Endometrium (tissue), 2 donors: ENCODE measurements around the gene IL4I1.

Experiments
- FAIRE-seq: peaks from 2 replicates; lab custom pipeline; 2012; peaks lifted over from hg19 to GRCh38; lab: Jason Lieb, UNC
- donor health status: control.
- donor health status: control.

The IL4I1 gene

GRCh38 chr19:49862391-49863253 is 34.1 kb downstream of the IL4I1 start:
- no peak for FAIRE-seq

GRCh38 chr19:49861541-49862378 is 34.9 kb downstream of the IL4I1 start:
- FAIRE-seq, result no peak

DNA sequence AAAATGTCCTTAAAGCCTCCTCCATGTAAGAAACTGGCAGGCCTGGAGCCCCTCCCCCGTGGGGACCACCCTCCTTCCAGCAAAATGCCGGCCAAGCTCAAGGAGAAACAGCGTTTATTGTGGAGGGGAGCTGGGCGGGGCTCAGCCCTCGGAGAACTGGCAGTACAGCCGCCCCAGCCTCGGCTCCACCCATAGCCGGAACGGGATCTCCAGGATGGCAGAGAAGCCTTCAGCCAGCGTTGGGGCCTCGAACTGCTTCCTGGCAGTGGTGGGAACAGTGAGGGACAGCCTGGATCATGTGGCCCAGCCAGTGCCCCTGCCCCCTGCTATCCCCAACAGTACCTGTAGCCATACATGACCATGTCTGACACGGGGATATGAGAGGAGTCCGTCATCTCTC is 35.6 kb downstream of the IL4I1 start:
- FAIRE-seq, result no peak

- FAIRE-seq, result no peak
These were observed 36.2 kb downstream of the IL4I1 start for GRCh38 chr19:49860336-49861102.

GRCh38 chr19:49859682-49860335 is 36.9 kb downstream of the IL4I1 start:
- no peak for FAIRE-seq

DNA sequence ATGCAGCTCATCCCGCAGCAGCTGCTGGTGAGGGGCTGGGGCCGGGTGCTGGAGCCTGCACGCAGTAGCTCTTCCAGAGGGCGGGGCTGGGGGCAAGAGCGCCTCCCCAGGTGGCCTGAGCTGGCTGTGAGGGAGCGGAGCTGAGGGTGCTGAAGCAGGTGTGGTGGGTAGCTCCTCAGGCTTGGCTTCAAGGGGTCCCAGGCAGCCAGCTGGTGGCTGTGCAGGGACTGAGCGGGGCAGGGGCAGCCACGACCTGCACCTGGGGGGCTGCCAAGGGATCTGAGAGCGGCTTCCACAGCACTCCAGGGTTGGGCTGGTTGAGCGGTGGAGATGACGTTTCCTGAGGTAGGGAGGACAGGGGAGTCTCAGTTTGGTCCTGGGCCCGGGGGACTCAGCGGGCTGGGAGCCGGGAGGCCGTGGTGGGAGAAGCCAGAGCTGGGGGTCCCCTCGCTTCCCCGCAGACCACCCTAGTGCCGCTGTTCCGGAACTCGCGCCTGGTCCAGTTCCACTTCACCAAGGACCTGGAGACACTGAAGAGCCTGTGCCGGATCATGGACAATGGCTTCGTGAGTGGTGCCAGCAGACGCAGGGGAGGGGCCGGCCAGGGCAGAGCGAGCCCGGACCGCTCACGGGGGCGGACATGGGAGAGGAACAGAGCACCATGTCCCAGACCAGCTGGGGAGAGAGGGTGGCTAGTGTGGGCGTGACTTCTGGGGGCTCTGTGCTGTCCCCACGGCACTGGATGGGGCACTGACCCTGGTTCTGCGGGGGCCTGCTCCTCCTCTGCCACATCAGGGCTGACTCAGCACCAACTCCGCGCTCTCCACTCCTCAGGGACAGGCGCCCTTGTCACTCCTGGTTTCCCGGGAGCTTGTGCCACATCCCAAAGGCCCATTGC is 38.4 kb downstream of the IL4I1 start:
- FAIRE-seq, result no peak

GRCh38 chr19:49857838-49858087 is 38.9 kb downstream of the IL4I1 start:
- no peak for FAIRE-seq

DNA sequence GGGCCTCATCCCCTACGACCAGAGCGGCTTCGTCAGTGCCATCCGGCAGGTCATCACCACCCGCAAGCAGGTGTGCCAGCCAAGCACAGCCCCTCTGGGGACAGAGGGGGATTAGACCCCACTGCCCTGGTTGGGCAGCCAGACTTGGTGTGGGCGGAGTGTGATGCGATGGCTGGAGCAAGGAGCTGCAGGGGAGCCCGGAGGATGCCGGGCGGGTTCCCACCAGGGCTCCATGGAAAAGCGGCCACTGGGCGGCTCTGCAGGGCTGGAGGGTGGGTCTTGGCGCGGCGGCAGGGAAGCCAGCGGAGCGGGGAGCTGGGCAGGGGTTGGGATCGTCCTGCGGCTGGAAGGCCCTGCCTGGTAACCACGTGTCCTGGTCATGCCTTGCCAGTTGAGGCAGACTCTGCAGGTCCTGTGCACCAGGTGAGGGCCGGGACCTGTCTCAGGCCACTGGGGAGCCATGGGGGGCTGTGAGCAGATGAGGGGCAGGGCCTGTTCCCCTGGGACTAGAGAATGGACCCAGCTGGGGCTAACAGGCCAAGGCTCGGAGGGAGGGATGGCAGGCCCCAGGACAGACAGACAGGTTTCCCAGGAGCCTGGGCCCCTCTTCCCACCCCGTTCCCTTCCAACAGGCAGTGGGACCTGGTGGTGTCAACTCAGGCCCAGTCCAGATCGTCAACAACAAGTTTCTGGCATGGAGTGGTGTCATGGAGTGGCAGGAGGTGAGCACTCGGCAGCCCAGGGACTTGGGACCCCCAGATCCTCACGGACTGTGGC is 39.4 kb downstream of the IL4I1 start:
- FAIRE-seq, result no peak

DNA sequence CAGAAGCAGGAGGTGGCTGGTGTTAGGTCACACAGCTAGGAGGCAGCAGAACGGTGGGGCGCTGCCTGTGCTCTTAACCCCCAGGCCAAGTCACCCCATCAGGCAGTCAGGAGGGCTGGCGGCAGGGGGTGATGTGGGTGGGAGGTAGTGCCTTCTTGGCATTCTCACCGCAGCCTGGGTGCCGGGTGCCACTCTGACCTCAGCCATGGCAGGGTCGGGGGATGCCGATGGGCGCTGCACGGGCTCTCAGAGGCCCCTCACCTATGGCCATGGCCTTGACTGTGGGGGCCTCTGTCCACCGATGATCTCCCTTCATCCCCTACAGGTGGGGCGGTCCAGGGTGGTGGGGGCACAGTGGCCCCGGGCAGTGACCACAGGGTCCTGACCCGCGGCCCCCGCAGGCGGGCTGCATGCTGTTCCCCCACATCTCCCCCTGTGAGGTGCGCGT is 40.1 kb downstream of the IL4I1 start:
- no peak for FAIRE-seq

DNA sequence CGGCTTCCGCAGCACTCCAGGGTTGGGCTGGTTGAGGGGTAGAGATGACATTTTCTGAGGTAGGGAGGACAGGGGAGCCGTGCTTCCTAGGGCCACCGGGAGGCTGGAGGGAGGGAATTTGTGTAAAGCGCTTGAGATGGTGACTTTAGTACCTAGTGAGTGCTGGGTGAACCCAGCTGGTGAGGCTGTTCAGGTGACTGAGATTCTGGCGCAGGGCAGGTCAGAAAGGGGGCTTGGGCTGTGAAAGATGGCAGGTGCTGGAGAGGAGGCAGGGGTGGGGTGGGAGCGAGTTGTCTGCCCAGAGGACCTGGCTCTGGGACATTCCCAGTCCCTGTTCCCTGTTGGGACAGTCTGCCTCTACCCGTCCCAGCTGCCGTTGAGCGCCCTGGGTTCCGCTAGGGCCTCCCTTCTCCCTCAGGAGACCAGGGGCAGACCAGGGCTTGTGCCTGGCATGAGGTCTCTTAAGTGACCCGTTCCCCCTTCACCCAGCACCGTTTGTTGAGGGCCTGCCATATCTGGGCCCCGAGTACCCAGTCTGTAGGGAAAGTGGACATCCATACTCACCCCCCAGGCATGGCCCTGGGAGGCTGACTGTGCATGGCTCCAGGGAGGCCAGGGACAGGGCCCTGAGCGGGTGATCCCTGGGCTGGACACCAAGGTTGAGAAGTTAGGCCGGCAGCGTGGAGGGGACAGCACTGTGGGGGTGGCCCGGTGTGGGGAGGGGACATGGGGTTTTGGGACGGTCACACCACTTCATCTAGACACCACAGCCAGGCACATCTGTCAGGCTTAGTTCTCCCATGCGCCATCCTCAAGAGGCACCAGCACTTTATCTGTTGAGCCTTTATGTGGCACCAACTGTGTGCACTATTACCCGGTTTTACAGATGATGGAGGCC is 40.8 kb downstream of the IL4I1 start:
- no peak for FAIRE-seq

DNA sequence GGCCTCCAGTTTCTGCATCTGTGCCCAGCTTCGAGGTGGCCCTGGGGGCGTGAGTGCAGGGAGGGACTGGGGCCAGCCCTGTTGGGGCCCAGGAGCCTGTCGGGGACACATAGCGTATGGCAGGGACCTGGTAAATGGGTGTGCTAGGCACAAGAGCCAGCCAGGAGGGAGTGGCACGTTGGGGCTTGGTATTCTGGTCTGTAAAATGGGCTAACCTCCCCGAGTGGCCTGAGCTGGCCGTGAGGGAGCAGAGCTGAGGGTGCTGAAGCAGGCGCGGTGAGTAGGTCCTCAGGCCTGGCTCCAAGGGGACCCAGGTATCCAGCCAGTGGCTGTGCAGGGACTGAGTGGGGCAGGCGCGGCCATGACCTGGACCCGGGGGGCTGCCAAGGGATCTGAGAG is 41.4 kb downstream of the IL4I1 start:
- no peak for FAIRE-seq

DNA sequence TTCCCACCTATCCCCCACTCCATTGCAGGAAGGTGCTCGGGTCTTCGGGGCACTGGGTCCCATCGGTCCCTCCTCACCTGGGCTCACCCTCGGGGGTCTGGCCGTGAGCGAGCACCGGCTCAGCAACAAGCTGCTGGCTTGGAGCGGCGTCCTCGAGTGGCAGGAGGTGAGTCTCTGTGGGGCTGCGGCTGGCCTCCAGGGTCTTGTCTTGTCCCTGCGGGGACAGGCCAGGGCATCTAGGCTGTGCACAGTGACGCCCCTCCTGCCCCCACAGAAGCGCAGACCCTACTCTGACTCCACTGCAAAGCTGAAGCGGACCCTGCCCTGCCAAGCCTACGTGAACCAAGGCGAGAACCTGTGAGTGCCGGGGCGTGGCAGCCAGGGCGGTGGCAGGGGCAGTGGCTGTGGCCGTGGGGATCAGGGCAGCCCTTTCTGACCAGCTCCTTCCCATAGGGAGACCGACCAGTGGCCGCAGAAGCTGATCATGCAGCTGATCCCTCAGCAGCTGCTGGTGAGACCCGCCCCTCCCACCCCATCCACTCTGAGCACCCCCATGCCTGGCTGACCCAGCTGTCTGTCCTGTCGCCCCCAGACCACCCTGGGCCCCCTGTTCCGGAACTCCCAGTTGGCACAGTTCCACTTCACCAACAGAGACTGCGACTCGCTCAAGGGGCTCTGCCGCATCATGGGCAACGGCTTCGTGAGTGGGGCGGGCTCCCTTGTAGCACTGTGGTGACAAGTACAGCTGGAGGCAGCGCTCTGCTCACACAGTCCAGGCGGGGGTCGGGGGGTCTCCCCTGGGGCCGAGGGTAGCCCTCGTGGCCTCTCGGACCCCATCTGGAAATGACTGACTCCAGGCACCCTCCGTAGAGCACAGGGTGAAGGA is 42.1 kb downstream of the IL4I1 start:
- FAIRE-seq, result no peak

GRCh38 chr19:49853852-49854377 is 42.8 kb downstream of the IL4I1 start:
- no peak for FAIRE-seq

- no peak for FAIRE-seq
These were observed 44.0 kb downstream of the IL4I1 start for GRCh38 chr19:49852631-49853126.

DNA sequence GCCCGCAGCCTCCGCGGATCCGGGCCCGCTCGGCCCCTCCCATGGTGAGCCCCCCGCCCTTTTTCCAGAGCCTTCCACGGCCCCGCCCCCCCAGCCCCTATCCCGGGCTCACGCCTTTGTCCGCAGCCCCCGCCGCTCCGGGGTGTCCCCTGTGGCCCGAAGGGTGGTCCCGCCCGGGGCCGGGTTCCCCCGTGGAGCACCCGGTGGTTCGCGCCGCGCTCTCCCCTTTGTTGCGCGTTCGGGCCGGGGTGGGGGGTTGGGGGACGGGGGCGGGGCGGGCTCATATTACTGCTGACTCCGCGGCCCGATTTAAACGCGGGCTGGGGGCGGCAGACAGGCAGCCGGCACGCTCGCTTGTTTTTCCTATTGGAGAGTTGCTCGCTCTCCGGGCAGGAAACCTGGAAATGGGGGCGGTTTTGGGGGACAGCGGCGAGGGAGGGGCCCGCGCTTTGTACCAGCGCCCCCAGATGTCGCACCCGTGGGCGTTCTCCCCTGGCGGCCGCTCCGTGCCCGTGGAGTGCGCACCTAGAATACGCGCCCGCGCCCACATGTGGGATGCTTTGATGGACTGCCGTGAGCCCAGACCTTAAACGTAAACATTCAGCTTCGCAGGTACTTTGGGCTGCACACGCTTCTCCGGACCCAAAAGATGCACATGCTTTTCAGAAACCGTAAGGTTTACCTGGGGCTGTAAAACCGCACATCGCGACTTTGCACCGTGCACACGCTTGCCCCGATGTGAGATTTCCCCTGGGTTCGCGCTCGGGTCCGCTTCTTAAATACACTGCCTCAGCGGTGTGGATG is 45.0 kb downstream of the IL4I1 start:
- no peak for FAIRE-seq

DNA sequence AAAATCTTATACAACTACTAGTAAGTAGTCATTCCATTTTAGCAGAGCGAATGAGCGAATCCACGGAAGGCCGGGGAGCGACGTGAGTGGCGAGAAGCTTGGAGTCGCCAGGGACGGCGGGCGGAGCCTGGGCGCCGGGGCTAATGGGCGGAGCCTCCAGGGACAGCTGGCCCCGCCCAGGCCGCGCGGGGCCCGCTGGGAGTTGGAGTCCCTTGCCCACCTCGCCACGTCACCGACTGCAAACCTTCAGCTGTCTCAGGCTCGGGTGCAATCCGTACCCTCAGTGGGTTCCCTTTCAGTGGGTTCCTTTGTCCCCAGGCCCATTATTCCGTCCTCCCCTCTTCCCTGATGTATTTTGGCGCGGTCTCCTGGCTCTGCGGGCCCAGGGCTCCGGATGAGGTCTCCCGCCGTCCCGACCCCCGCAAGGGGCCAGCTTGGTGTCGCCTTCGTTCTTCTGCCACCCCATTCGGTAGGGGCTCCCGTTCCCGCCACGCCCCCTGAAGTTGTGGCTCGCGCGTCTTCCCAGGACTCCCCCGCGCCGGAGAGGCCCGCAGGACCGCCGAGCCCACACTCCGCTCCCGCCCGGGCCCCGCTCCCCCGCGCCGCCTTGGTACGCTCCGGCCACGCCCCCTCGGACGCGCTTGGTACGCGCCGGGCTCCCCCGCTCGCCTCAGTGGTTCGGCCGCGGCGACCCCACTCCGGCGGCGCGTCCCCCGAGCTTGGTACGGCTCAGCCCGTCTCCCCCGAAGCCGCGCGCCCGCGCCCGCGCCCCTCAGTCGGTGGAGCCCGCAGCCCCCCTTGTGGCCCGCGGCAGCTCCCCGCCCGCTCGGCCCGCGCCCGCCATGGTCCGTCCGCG is 46.0 kb downstream of the IL4I1 start, which contains the start of gene PTOV1:
Gene PTOV1 (plus strand): TSS at position 673 of the 856 bp plus-strand sequence.
- no peak for FAIRE-seq
